Lung (tissue), 12 donors: ENCODE results near the gene SOX6. TPM values are rescaled to one million over a fixed set of nuclear protein-coding genes. Genes with fewer than 3 reads are reported as not detected.

Source experiments
- ATAC-seq: fragments of 200-7000 bp; cut with Tn5 transposase; one replicate; pipeline ENCODE4 v1.9.1; 2020; ENCODE audit warnings: moderate number of reproducible peaks; ENCODE audit not compliant: insufficient read depth, low FRiP score
- DNase-seq, 3 donors: peaks; one replicate each; pipeline ENCODE4 v3.0.0-alpha.2; 2013 to 2017
- H3K27ac ChIP-seq, 2 donors: one replicate each; pipeline ENCODE4 v1.5.1; 2013; ENCODE audit warnings: mild to moderate bottlenecking in 2 of 2, moderate library complexity in 2 of 2, control low read depth in 1 of 2, inconsistent platforms in 1 of 2, low read depth in 1 of 2, low read length in 1 of 2
- H3K27me3 ChIP-seq, 3 donors: one replicate each; pipeline ENCODE4 v1.5.1; 2013; ENCODE audit warnings: low read length in 2 of 3; ENCODE audit not compliant: control insufficient read depth in 3 of 3, insufficient read depth in 3 of 3
- H3K36me3 ChIP-seq, 4 donors: one replicate each; pipeline ENCODE4 v1.5.1; 2013; ENCODE audit warnings: low read length in 4 of 4, mild to moderate bottlenecking in 1 of 4, moderate library complexity in 1 of 4; ENCODE audit not compliant: control insufficient read depth in 4 of 4, insufficient read depth in 4 of 4
- H3K4me1 ChIP-seq, 5 donors: one replicate each; pipeline ENCODE4 v1.5.1; 2013; ENCODE audit warnings: low read length in 5 of 5, mild to moderate bottlenecking in 2 of 5, moderate library complexity in 1 of 5; ENCODE audit not compliant: control insufficient read depth in 5 of 5, insufficient read depth in 5 of 5
- H3K4me3 ChIP-seq: one replicate; pipeline ENCODE4 v1.5.1; 2013; ENCODE audit warnings: mild to moderate bottlenecking, control low read depth, moderate library complexity
- H3K9ac ChIP-seq, 2 donors: one replicate each; pipeline ENCODE4 v1.5.1; 2013; ENCODE audit warnings: low read length in 2 of 2, control low read depth in 1 of 2; ENCODE audit not compliant: insufficient read depth in 1 of 2
- H3K9me3 ChIP-seq, 4 donors: one replicate each; pipeline ENCODE4 v1.5.1; 2013; ENCODE audit warnings: low read length in 3 of 4, mild to moderate bottlenecking in 1 of 4, moderate library complexity in 1 of 4; ENCODE audit not compliant: control insufficient read depth in 4 of 4, insufficient read depth in 3 of 4
- WGBS, 2 donors: extraction: QIAGEN DNeasy Blood & Tissue Kit; methylation state at CpG; one replicate each; pipeline ENCODE4 v1.1.7; 2013; 5-methylcytosine and 5-hydroxymethylcytosine counted together
- polyA plus RNA-seq, 2 donors: library from polyadenylated mRNA; stranded (reverse); fragments of 200-250 nt; gene quantifications; one replicate each; pipeline ENCODE4 v1.2.1, GENCODE V29; 2013
- total RNA-seq, 2 donors: library from RNA; depleted of rRNA in 1 of 2; stranded (reverse); fragments of >200 nt in 1 of 2; gene quantifications; one replicate each; pipeline ENCODE4 v1.2.1, GENCODE V29; 2014 to 2021
- TF ChIP-seq, protein P1 (sequence below): IDR thresholded peaks from 2 replicates; pipeline ENCODE4 v1.5.1; 2012; ENCODE audit warnings: mild to moderate bottlenecking; ENCODE audit errors: control extremely low read depth, extremely low read depth
- donor health status: control.
- donor health status: control.
- donor health status: Bipolar disorder and iron deficiency.
- donor health status: healthy.
- donor health status: DM: yes; HTN: yes; CAD: no.

Gene SOX6
- total and polyA plus RNA-seq, 4 donors = 0.58 to 31.7 (median 7.4) TPM

DNA sequence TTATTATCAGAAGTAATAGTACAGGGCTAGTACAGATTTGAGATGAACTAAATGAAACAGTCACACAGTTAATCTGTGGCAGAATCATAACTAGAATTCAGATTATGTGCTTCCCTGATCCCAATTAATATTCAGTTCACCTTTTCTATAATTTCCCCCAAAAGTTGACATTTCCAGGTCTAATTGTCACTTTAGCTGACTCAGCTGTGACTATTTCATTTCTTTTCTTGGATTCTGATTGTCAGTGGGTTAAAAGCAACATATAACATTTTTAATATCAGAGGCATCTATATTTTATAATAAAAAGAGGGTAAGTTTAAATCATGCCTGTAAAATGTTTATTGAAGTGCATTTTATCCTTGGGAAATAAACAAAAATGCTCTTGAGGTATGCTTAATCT is 28.8 kb upstream of the SOX6 start:
- DNase-seq = no peak
- peaks cover 0 to 2% (median 0%) of the 10 kb centered on the region in 5 donors for H3K4me1 ChIP-seq
- no peaks in the 10 kb centered on the region for H3K36me3 ChIP-seq

DNA sequence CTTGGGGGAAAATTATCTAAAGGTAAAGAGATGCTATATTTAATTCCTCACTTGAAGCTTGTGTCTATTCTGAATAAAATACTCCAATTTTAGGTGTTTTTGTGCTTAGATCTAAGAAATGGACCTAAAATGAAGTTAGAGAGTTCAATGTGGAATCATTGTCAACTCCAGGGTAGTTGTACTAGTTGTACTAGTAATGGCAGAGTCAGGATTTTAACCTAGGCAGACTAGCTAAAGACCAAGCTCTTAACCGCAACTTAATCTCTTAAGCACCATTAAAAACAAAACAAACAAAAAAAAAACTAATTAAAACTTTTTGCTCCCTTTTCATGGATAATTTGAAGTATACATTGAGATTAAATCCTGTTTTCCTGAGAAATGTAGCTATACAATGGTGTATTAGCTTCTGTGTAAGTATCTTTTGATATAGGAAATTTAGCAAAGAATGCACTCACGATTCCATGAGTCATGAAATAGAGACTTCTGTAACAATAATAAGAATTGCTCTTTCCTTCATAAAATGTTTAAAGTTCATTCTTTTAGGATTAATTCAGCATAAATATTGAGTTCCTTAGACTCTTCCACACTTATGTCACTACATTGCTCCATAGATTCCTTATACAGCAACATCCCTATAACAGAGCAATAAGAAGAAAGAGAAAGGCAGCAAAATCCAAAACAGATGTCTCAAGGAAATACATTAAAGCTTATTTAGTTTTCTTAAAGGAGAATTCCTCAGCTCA is 26.5 kb upstream of the SOX6 start:
- H3K9ac ChIP-seq = no peak overlapping the region
- peaks cover 0 to 2% (median 0%) of the 10 kb centered on the region in 5 donors for H3K4me1 ChIP-seq
- no peaks in the 10 kb centered on the region for H3K36me3 ChIP-seq
- no peak overlapping the region for H3K27ac ChIP-seq
- H3K9me3 ChIP-seq = no peaks in the 10 kb centered on the region
- H3K4me3 ChIP-seq = no peak overlapping the region
- 85 to 92% methylated on average over 2 of the region's 2 CpGs for WGBS, 2 donors
- H3K27me3 ChIP-seq = no peaks in the 10 kb centered on the region
- DNase-seq = no peak
- TF ChIP-seq, protein P1, sequence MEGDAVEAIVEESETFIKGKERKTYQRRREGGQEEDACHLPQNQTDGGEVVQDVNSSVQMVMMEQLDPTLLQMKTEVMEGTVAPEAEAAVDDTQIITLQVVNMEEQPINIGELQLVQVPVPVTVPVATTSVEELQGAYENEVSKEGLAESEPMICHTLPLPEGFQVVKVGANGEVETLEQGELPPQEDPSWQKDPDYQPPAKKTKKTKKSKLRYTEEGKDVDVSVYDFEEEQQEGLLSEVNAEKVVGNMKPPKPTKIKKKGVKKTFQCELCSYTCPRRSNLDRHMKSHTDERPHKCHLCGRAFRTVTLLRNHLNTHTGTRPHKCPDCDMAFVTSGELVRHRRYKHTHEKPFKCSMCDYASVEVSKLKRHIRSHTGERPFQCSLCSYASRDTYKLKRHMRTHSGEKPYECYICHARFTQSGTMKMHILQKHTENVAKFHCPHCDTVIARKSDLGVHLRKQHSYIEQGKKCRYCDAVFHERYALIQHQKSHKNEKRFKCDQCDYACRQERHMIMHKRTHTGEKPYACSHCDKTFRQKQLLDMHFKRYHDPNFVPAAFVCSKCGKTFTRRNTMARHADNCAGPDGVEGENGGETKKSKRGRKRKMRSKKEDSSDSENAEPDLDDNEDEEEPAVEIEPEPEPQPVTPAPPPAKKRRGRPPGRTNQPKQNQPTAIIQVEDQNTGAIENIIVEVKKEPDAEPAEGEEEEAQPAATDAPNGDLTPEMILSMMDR = no peak
- ATAC-seq = no peak

More for the DNA sequence above, 28.8 kb upstream of the SOX6 start:
- H3K4me3 ChIP-seq = no peak overlapping the region
- H3K27ac ChIP-seq = no peak overlapping the region
- H3K9ac ChIP-seq = no peak overlapping the region
- TF ChIP-seq, protein P1 = no peak
- H3K9me3 ChIP-seq = no peaks in the 10 kb centered on the region
- ATAC-seq = no peak
- H3K27me3 ChIP-seq = no peaks in the 10 kb centered on the region

DNA sequence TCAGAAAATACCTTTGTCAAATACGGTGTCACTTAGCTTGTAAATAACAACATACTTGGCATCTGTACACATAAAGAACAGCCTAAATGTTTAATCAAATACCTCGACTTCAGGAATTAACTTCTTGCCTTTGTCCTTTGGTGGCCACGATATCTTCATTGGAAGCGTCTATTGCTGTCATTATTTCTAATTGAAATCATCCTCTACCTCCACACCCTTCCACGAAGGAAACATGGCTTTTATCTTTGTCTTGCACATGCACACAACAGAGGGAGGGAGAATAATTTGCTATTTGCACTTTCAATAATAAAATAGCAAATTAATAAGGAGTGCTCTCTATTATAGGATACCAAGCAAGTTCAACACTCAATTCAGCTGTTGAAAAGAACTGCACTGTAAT is 25.8 kb upstream of the SOX6 start:
- 75 to 84% methylated on average over 5 of the region's 5 CpGs for WGBS, 2 donors
- Histone ChIP-seq H3K9me3 (no peaks in the 10 kb centered on the region), H3K36me3 (no peaks in the 10 kb centered on the region), H3K27me3 (no peaks in the 10 kb centered on the region), H3K4me3 (no peak overlapping the region), H3K9ac (no peak overlapping the region), H3K27ac (no peak overlapping the region), H3K4me1 (peaks cover 0 to 2% (median 0%) of the 10 kb centered on the region in 5 donors)
- ATAC-seq = no peak
- no peak for DNase-seq
- TF ChIP-seq, protein P1 = no peak
